ENCODE measurements around the gene NOTCH4. TPM values are rescaled to one million over a fixed set of nuclear protein-coding genes. Genes with fewer than 3 reads are reported as not detected.

The NOTCH4 gene
- total RNA-seq, 5 donors from 2014 or later (not counting 1 experiment from before 2014, with no cell fraction given), result 0.70 to 1.7 (median 1.1) TPM

DNA sequence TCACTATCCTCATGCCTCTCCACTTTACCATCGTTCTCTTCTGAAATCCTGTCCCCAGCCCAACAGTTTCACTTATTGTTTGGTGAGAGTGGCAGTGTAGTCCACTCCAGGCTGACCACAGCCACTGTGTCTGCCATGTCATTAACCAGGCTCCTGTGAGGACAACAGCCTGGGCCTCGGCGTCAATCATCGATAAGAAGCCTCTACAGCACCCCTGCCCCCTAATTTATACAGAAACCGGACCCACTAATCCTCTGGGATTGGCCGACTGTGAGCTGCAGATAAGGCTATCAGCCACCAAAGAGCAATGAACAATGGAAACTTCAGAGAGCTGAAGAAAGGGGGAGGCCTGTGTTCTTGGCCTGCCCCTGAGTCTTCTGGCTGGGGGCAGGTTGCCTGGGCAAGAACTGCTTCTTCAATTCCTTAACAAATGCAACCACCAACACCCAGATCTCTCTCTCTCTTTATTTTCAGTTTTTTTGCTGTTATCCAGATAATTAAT, 56.1 kb downstream of the NOTCH4 start:
- no peak overlapping the region for H3K27ac Mint-ChIP-seq
- ATAC-seq (replicated peaks in 1 of 4) (no peak), DNase-seq (no peak)
- ChIA-PET POLR2A (interaction anchor here in 1 of 2 donors (0.5 kb wide), 1 partner anchor 270 kb away, joined by 6 read pairs; the partner anchor contains the start of gene EHMT2), CTCF (no interaction called here)
- peaks cover 44% of the 10 kb centered on the region for H3K36me3 Mint-ChIP-seq
- 100% methylated on average over 3 of the region's 6 CpGs for WGBS (ENCODE audit: insufficient coverage)
- H3K4me1 ChIP-seq (ENCODE audit: control insufficient read depth in 1 of 2, extremely low read depth in 1 of 2, insufficient read depth in 2 of 2, low read length in 2 of 2), result peaks cover under 1 to 4% of the 10 kb centered on the region in 2 experiments
- H3K27me3 ChIP-seq (replicated peaks in 1 of 2; ENCODE audit: control insufficient read depth in 2 of 2, extremely low read depth in 1 of 2, insufficient read depth in 2 of 2, low read length in 1 of 2), result no peaks in the 10 kb centered on the region
- peaks cover 8 to 15% (median 8%) of the 10 kb centered on the region in 3 donors for H3K4me1 Mint-ChIP-seq
- no peak overlapping the region for H3K4me3 Mint-ChIP-seq
- no peak overlapping the region for H3K27ac ChIP-seq (ENCODE audit: low read length)
- H3K4me3 ChIP-seq (ENCODE audit: control insufficient read depth in 1 of 2, extremely low read depth in 1 of 2, low read length in 1 of 2), result no peak overlapping the region
- H3K9me3 Mint-ChIP-seq, result no peaks in the 10 kb centered on the region
- H3K27me3 Mint-ChIP-seq, result no peaks in the 10 kb centered on the region
- H3K36me3 ChIP-seq (ENCODE audit: control insufficient read depth in 2 of 2, extremely low read depth in 1 of 2, insufficient read depth in 1 of 2, low read length in 1 of 2), result peaks cover 3 to 40% of the 10 kb centered on the region in 2 donors
- H3K9me3 ChIP-seq, result no peaks in the 10 kb centered on the region

GRCh38 chr6:32167154-32167760, 56.6 kb downstream of the NOTCH4 start:
- Mint-ChIP-seq H3K4me3 (no peak overlapping the region), H3K27ac (no peak overlapping the region), H3K9me3 (no peaks in the 10 kb centered on the region), H3K36me3 (peaks cover 44% of the 10 kb centered on the region), H3K4me1 (peaks cover 4 to 10% (median 4%) of the 10 kb centered on the region in 3 donors), H3K27me3 (no peaks in the 10 kb centered on the region)
- DNase-seq (no peak), ATAC-seq (replicated peaks in 1 of 4) (no peak)
- WGBS (ENCODE audit: insufficient coverage), result 97% methylated on average over 32 of the region's 32 CpGs
- Histone ChIP-seq H3K9me3 (no peaks in the 10 kb centered on the region), H3K27me3 (replicated peaks in 1 of 2; ENCODE audit: control insufficient read depth in 2 of 2, extremely low read depth in 1 of 2, insufficient read depth in 2 of 2, low read length in 1 of 2) (no peaks in the 10 kb centered on the region), H3K4me1 (ENCODE audit: control insufficient read depth in 1 of 2, extremely low read depth in 1 of 2, insufficient read depth in 2 of 2, low read length in 2 of 2) (no peaks in the 10 kb centered on the region), H3K4me3 (ENCODE audit: control insufficient read depth in 1 of 2, extremely low read depth in 1 of 2, low read length in 1 of 2) (no peak overlapping the region), H3K36me3 (ENCODE audit: control insufficient read depth in 2 of 2, extremely low read depth in 1 of 2, insufficient read depth in 1 of 2, low read length in 1 of 2) (peaks cover 3 to 43% of the 10 kb centered on the region in 2 donors), H3K27ac (ENCODE audit: low read length) (no peak overlapping the region)
- ChIA-PET POLR2A (interaction anchor here in 1 of 2 donors (0.5 kb wide), 1 partner anchor 270 kb away, joined by 6 read pairs; the partner anchor contains the start of gene EHMT2), CTCF (no interaction called here)

DNA sequence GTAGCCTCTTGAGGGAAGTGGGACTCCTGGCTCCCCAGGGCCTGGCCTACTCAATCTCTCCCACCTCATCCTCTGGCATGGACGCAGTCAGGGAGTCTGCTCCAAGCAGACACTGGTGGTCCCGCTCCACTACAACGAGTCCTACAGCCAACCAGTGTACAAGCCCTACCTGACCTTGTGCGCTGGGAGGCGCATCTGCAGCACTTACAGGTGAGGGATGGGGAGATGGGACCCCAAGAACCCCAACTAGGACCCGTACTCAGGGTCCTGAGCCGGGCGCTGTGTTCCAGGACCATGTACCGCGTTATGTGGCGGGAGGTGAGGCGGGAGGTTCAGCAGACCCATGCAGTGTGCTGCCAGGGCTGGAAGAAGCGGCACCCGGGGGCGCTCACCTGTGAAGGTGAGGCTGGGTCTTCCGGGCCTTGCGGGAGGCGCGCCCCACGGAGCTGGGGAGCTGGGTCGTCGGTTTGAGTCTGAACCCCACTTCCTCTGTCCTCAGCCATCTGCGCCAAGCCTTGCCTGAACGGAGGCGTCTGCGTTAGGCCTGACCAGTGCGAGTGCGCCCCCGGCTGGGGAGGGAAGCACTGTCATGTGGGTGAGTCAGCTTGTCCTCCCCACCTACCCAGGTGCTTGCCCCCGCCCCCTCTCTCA, 57.3 kb downstream of the NOTCH4 start:
- peaks cover 3 to 10% (median 4%) of the 10 kb centered on the region in 3 donors for H3K4me1 Mint-ChIP-seq
- Histone ChIP-seq H3K27ac (ENCODE audit: low read length) (no peak overlapping the region), H3K36me3 (ENCODE audit: control insufficient read depth in 2 of 2, extremely low read depth in 1 of 2, insufficient read depth in 1 of 2, low read length in 1 of 2) (peaks cover 3 to 43% of the 10 kb centered on the region in 2 donors), H3K4me1 (ENCODE audit: control insufficient read depth in 1 of 2, extremely low read depth in 1 of 2, insufficient read depth in 2 of 2, low read length in 2 of 2) (no peaks in the 10 kb centered on the region), H3K4me3 (ENCODE audit: control insufficient read depth in 1 of 2, extremely low read depth in 1 of 2, low read length in 1 of 2) (no peak overlapping the region), H3K27me3 (replicated peaks in 1 of 2; ENCODE audit: control insufficient read depth in 2 of 2, extremely low read depth in 1 of 2, insufficient read depth in 2 of 2, low read length in 1 of 2) (no peaks in the 10 kb centered on the region), H3K9me3 (no peaks in the 10 kb centered on the region)
- DNase-seq (no peak), ATAC-seq (replicated peaks in 1 of 4) (no peak)
- WGBS (ENCODE audit: insufficient coverage), result 98% methylated on average over 19 of the region's 30 CpGs
- POLR2A ChIA-PET, result no interaction called here
- no peaks in the 10 kb centered on the region for H3K27me3 Mint-ChIP-seq
- no peak overlapping the region for H3K4me3 Mint-ChIP-seq
- CTCF ChIA-PET, result no interaction called here
- H3K27ac Mint-ChIP-seq, result no peak overlapping the region
- H3K9me3 Mint-ChIP-seq, result no peaks in the 10 kb centered on the region
- H3K36me3 Mint-ChIP-seq, result peaks cover 44% of the 10 kb centered on the region

- H3K4me3 ChIP-seq (ENCODE audit: control insufficient read depth in 1 of 2, extremely low read depth in 1 of 2, low read length in 1 of 2), result no peak within 1 kb of the TSS
- H3K27ac ChIP-seq (ENCODE audit: low read length), result no peak within 1 kb of the TSS
- Mint-ChIP-seq H3K4me3 (no peak within 1 kb of the TSS), H3K4me1 (no peaks in the 10 kb centered on the region), H3K27me3 (no peaks in the 10 kb centered on the region), H3K9me3 (no peaks in the 10 kb centered on the region), H3K27ac (no peak within 1 kb of the TSS), H3K36me3 (peaks cover 26% of the 10 kb centered on the region)
- ATAC-seq (replicated peaks in 1 of 4) (no peak), DNase-seq (no peak)
- H3K4me1 ChIP-seq (ENCODE audit: control insufficient read depth in 1 of 2, extremely low read depth in 1 of 2, insufficient read depth in 2 of 2, low read length in 2 of 2), result no peaks in the 10 kb centered on the region
- POLR2A ChIA-PET, result no interaction called here
- no peaks in the 10 kb centered on the region for H3K27me3 ChIP-seq (replicated peaks in 1 of 2; ENCODE audit: control insufficient read depth in 2 of 2, extremely low read depth in 1 of 2, insufficient read depth in 2 of 2, low read length in 1 of 2)
- peaks cover 0 to 24% of the 10 kb centered on the region in 2 donors for H3K36me3 ChIP-seq (ENCODE audit: control insufficient read depth in 2 of 2, extremely low read depth in 1 of 2, insufficient read depth in 1 of 2, low read length in 1 of 2)
- CTCF ChIA-PET, result no interaction called here
- no peaks in the 10 kb centered on the region for H3K9me3 ChIP-seq
Measured at GRCh38 chr6:32164295-32164694, 59.6 kb downstream of the NOTCH4 start, which contains the start of gene EGFL8. Gene EGFL8 (plus strand): TSS chr6:32164595. CDS start chr6:32166166, 1,571 bp downstream.

DNA sequence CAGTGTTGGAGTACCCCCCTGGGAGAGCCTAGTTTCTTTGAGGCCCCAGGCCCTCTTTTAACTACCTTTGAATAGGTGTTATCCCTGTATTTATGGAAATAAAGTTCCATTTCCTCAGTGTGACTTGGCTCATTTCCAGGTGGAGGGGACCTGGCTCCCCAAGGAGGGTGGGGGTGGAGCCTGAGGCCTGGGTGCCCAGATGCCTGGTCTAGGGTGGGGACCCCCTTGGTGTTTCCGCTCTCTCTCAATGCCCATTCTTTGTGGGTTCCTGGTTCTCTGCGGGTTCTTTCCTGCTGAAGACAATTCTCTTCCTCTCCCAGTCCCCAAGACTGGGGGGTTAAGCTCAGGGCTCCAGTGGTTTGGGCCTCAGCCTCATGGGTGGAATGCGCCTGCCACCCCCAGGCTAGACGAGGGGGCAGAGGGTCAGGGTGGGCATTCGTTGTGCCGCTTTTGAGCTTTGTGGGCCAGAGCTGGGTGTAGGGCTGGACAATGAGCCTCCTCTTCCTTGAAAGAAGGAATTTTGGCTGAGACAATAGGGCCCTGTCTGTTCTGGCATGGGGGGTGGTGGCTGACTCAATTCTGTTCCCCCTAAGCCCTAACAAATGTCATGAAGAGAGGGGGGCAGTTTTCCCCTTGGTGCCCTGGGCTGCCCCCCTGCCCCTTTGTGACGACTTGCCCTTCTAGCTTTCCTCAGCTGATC, 60.2 kb downstream of the NOTCH4 start:
- Histone ChIP-seq H3K36me3 (ENCODE audit: control insufficient read depth in 2 of 2, extremely low read depth in 1 of 2, insufficient read depth in 1 of 2, low read length in 1 of 2) (peaks cover 0 to 18% of the 10 kb centered on the region in 2 donors), H3K9me3 (no peaks in the 10 kb centered on the region), H3K4me1 (ENCODE audit: control insufficient read depth in 1 of 2, extremely low read depth in 1 of 2, insufficient read depth in 2 of 2, low read length in 2 of 2) (no peaks in the 10 kb centered on the region), H3K4me3 (ENCODE audit: control insufficient read depth in 1 of 2, extremely low read depth in 1 of 2, low read length in 1 of 2) (no peak overlapping the region), H3K27me3 (replicated peaks in 1 of 2; ENCODE audit: control insufficient read depth in 2 of 2, extremely low read depth in 1 of 2, insufficient read depth in 2 of 2, low read length in 1 of 2) (no peaks in the 10 kb centered on the region), H3K27ac (ENCODE audit: low read length) (no peak overlapping the region)
- H3K36me3 Mint-ChIP-seq, result peaks cover 22% of the 10 kb centered on the region
- ChIA-PET POLR2A (no interaction called here), CTCF (no interaction called here)
- H3K27ac Mint-ChIP-seq, result no peak overlapping the region
- no peak overlapping the region for H3K4me3 Mint-ChIP-seq
- WGBS (ENCODE audit: insufficient coverage), result no CpG with 5 or more reads among the region's 7 CpGs
- DNase-seq (no peak), ATAC-seq (replicated peaks in 1 of 4) (no peak)
- H3K27me3 Mint-ChIP-seq, result no peaks in the 10 kb centered on the region
- H3K9me3 Mint-ChIP-seq, result no peaks in the 10 kb centered on the region
- H3K4me1 Mint-ChIP-seq, result no peaks in the 10 kb centered on the region

DNA sequence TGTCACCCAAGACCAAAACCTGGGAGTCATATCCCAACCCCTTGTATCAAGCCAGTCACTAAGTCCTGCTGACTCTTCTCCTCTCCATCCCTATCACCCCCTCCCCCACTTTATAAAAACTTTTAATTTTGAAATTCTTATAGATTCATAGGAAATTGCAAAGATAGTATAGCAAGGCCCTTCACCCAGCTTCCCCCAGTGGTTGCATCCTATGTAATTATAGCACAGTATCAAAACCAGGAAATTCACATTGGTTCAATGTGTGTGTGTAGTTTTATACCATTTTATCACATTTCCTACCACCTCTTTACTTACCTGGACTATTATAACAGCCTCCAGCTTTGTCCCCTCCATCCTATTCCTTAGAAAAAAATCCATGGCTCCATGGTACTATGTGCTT, 65.8 kb downstream of the NOTCH4 start:
- Mint-ChIP-seq H3K9me3 (no peaks in the 10 kb centered on the region), H3K27me3 (peaks cover 0 to 3% of the 10 kb centered on the region in 2 donors), H3K4me1 (peaks cover 20 to 26% (median 26%) of the 10 kb centered on the region in 3 donors), H3K4me3 (no peak overlapping the region), H3K36me3 (peaks cover 16% of the 10 kb centered on the region), H3K27ac (no peak overlapping the region)
- ATAC-seq (replicated peaks in 1 of 4) (no peak), DNase-seq (no peak)
- ChIA-PET CTCF (no interaction called here), POLR2A (no interaction called here)
- Histone ChIP-seq H3K4me1 (ENCODE audit: control insufficient read depth in 1 of 2, extremely low read depth in 1 of 2, insufficient read depth in 2 of 2, low read length in 2 of 2) (peaks cover 6 to 29% of the 10 kb centered on the region in 2 experiments), H3K9me3 (no peaks in the 10 kb centered on the region), H3K36me3 (ENCODE audit: control insufficient read depth in 2 of 2, extremely low read depth in 1 of 2, insufficient read depth in 1 of 2, low read length in 1 of 2) (peaks cover 6 to 12% of the 10 kb centered on the region in 2 donors), H3K27ac (ENCODE audit: low read length) (no peak overlapping the region), H3K27me3 (replicated peaks in 1 of 2; ENCODE audit: control insufficient read depth in 2 of 2, extremely low read depth in 1 of 2, insufficient read depth in 2 of 2, low read length in 1 of 2) (peaks cover 0 to 4% of the 10 kb centered on the region in 2 experiments), H3K4me3 (ENCODE audit: control insufficient read depth in 1 of 2, extremely low read depth in 1 of 2, low read length in 1 of 2) (no peak overlapping the region)
